Measurements from ENCODE around the gene TMC2.

Gene TMC2

GRCh38 chr20:2559651-2560050 is 23.3 kb downstream of the TMC2 start:
- Histone ChIP-seq H3K23ac (ENCODE audit: low read depth, low read length, poor library complexity) (no peak overlapping the region), H3K27me3 (ENCODE audit: control insufficient read depth in 3 of 3, insufficient read depth in 3 of 3, low read depth in 1 of 3, low read length in 3 of 3) (peaks cover 14 to 89% (median 34%) of the 10 kb centered on the region in 3 experiments), H3K79me1 (ENCODE audit: low read depth, low read length) (no peaks in the 10 kb centered on the region), H2BK12ac (ENCODE audit: low read length) (no peak overlapping the region), H3K14ac (ENCODE audit: low read length) (no peak overlapping the region), H3K4ac (ENCODE audit: low read length) (no peak overlapping the region), H2BK15ac (ENCODE audit: low read length) (no peak overlapping the region), H4K91ac (ENCODE audit: low read depth, low read length, poor library complexity) (no peak overlapping the region), H3K4me2 (ENCODE audit: insufficient read depth, low read length, poor library complexity, severe bottlenecking) (no peak overlapping the region), H2BK5ac (ENCODE audit: low read length) (no peak overlapping the region), H2AFZ (ENCODE audit: low read length) (no peak overlapping the region), H4K8ac (ENCODE audit: low read depth, low read length) (no peak overlapping the region), H3K4me3 (ENCODE audit: low read length in 2 of 2) (no peak overlapping the region), H3K18ac (ENCODE audit: low read length) (no peak overlapping the region), H3K27ac (replicated peaks; ENCODE audit: low read length) (no peak overlapping the region), H2AK5ac (ENCODE audit: low read depth, low read length) (no peak overlapping the region), H3K9ac (ENCODE audit: low read depth, low read length, poor library complexity) (no peak overlapping the region), H3K4me1 (ENCODE audit: control insufficient read depth in 2 of 2, insufficient read depth in 1 of 2, low read depth in 1 of 2, low read length in 2 of 2) (peaks cover 4 to 9% of the 10 kb centered on the region in 2 donors), H2BK120ac (ENCODE audit: low read depth, low read length) (no peak overlapping the region), H3K9me3 (replicated peaks in 1 of 2; ENCODE audit: control insufficient read depth in 2 of 2, insufficient read depth in 1 of 2, low read depth in 1 of 2, low read length in 2 of 2) (peaks cover 0 to 4% of the 10 kb centered on the region in 2 donors), H3K36me3 (replicated peaks in 1 of 2; ENCODE audit: control insufficient read depth in 2 of 2, insufficient read depth in 2 of 2, low read length in 2 of 2) (no peaks in the 10 kb centered on the region)
- WGBS, 2 donors (ENCODE audit: extremely low coverage in 2 of 2, insufficient read length in 2 of 2, insufficient replicate concordance in 1 of 2) = no CpG with 5 or more reads among the region's 5 CpGs
- no peak for DNase-seq (ENCODE audit: low spot score)

- WGBS, 2 donors (ENCODE audit: extremely low coverage in 2 of 2, insufficient read length in 2 of 2, insufficient replicate concordance in 1 of 2) = no CpG with 5 or more reads among the region's 8 CpGs
- H3K9me3 ChIP-seq (replicated peaks in 1 of 2; ENCODE audit: control insufficient read depth in 2 of 2, insufficient read depth in 1 of 2, low read depth in 1 of 2, low read length in 2 of 2) = peaks cover 0 to under 1% of the 10 kb centered on the region in 2 donors
- no peaks in the 10 kb centered on the region for H3K79me1 ChIP-seq (ENCODE audit: low read depth, low read length)
- H2AFZ ChIP-seq (ENCODE audit: low read length) = no peak overlapping the region
- peaks cover 4 to 9% of the 10 kb centered on the region in 2 donors for H3K4me1 ChIP-seq (ENCODE audit: control insufficient read depth in 2 of 2, insufficient read depth in 1 of 2, low read depth in 1 of 2, low read length in 2 of 2)
- no peak for DNase-seq (ENCODE audit: low spot score)
- H3K36me3 ChIP-seq (replicated peaks in 1 of 2; ENCODE audit: control insufficient read depth in 2 of 2, insufficient read depth in 2 of 2, low read length in 2 of 2) = no peaks in the 10 kb centered on the region
- no peak overlapping the region for H3K9ac ChIP-seq (ENCODE audit: low read depth, low read length, poor library complexity)
- no peak overlapping the region for H3K4me3 ChIP-seq (ENCODE audit: low read length in 2 of 2)
- H2BK5ac ChIP-seq (ENCODE audit: low read length) = no peak overlapping the region
- no peak overlapping the region for H2BK12ac ChIP-seq (ENCODE audit: low read length)
- no peak overlapping the region for H3K23ac ChIP-seq (ENCODE audit: low read depth, low read length, poor library complexity)
- no peak overlapping the region for H2BK15ac ChIP-seq (ENCODE audit: low read length)
- H2AK5ac ChIP-seq (ENCODE audit: low read depth, low read length) = no peak overlapping the region
- no peak overlapping the region for H3K18ac ChIP-seq (ENCODE audit: low read length)
- no peak overlapping the region for H3K4me2 ChIP-seq (ENCODE audit: insufficient read depth, low read length, poor library complexity, severe bottlenecking)
- no peak overlapping the region for H3K14ac ChIP-seq (ENCODE audit: low read length)
- H4K8ac ChIP-seq (ENCODE audit: low read depth, low read length) = no peak overlapping the region
- H4K91ac ChIP-seq (ENCODE audit: low read depth, low read length, poor library complexity) = no peak overlapping the region
- no peak overlapping the region for H3K27ac ChIP-seq (replicated peaks; ENCODE audit: low read length)
- H3K27me3 ChIP-seq (ENCODE audit: control insufficient read depth in 3 of 3, insufficient read depth in 3 of 3, low read depth in 1 of 3, low read length in 3 of 3) = peaks cover 10 to 70% (median 22%) of the 10 kb centered on the region in 3 experiments
- H3K4ac ChIP-seq (ENCODE audit: low read length) = no peak overlapping the region
- H2BK120ac ChIP-seq (ENCODE audit: low read depth, low read length) = no peak overlapping the region
Measured at GRCh38 chr20:2563116-2563515, 26.7 kb downstream of the TMC2 start.

- no peak for DNase-seq (ENCODE audit: low spot score)
- H3K4me3 ChIP-seq (ENCODE audit: low read length in 2 of 2) = no peak overlapping the region
- WGBS, 2 donors (ENCODE audit: extremely low coverage in 2 of 2, insufficient read length in 2 of 2, insufficient replicate concordance in 1 of 2) = no CpG with 5 or more reads among the region's 4 CpGs
Measured at GRCh38 chr20:2564406-2564805, 28.0 kb downstream of the TMC2 start.

GRCh38 chr20:2575682-2576081 is 39.3 kb downstream of the TMC2 start:
- WGBS, 2 donors (ENCODE audit: extremely low coverage in 2 of 2, insufficient read length in 2 of 2, insufficient replicate concordance in 1 of 2) = no CpG with 5 or more reads among the region's 1 CpG
- peaks cover 0 to 2% of the 10 kb centered on the region in 2 donors for H3K4me1 ChIP-seq (ENCODE audit: control insufficient read depth in 2 of 2, insufficient read depth in 1 of 2, low read depth in 1 of 2, low read length in 2 of 2)

More at GRCh38 chr20:2564406-2564805, 28.0 kb downstream of the TMC2 start:
- Histone ChIP-seq H4K8ac (ENCODE audit: low read depth, low read length) (no peak overlapping the region), H3K23ac (ENCODE audit: low read depth, low read length, poor library complexity) (no peak overlapping the region), H3K27ac (replicated peaks; ENCODE audit: low read length) (no peak overlapping the region), H2BK12ac (ENCODE audit: low read length) (no peak overlapping the region), H2BK15ac (ENCODE audit: low read length) (no peak overlapping the region), H3K14ac (ENCODE audit: low read length) (no peak overlapping the region), H2BK5ac (ENCODE audit: low read length) (no peak overlapping the region), H3K9ac (ENCODE audit: low read depth, low read length, poor library complexity) (no peak overlapping the region), H2BK120ac (ENCODE audit: low read depth, low read length) (no peak overlapping the region), H2AK5ac (ENCODE audit: low read depth, low read length) (no peak overlapping the region), H3K9me3 (replicated peaks in 1 of 2; ENCODE audit: control insufficient read depth in 2 of 2, insufficient read depth in 1 of 2, low read depth in 1 of 2, low read length in 2 of 2) (no peaks in the 10 kb centered on the region), H3K4me2 (ENCODE audit: insufficient read depth, low read length, poor library complexity, severe bottlenecking) (no peak overlapping the region), H2AFZ (ENCODE audit: low read length) (no peak overlapping the region), H3K4ac (ENCODE audit: low read length) (no peak overlapping the region), H3K18ac (ENCODE audit: low read length) (no peak overlapping the region), H3K27me3 (ENCODE audit: control insufficient read depth in 3 of 3, insufficient read depth in 3 of 3, low read depth in 1 of 3, low read length in 3 of 3) (peaks cover 0 to 63% (median 10%) of the 10 kb centered on the region in 3 experiments), H3K36me3 (replicated peaks in 1 of 2; ENCODE audit: control insufficient read depth in 2 of 2, insufficient read depth in 2 of 2, low read length in 2 of 2) (no peaks in the 10 kb centered on the region), H3K4me1 (ENCODE audit: control insufficient read depth in 2 of 2, insufficient read depth in 1 of 2, low read depth in 1 of 2, low read length in 2 of 2) (peaks cover 4% of the 10 kb centered on the region in 2 donors), H3K79me1 (ENCODE audit: low read depth, low read length) (no peaks in the 10 kb centered on the region), H4K91ac (ENCODE audit: low read depth, low read length, poor library complexity) (no peak overlapping the region)

More at GRCh38 chr20:2575682-2576081, 39.3 kb downstream of the TMC2 start:
- H2BK120ac ChIP-seq (ENCODE audit: low read depth, low read length) = no peak overlapping the region
- H3K79me1 ChIP-seq (ENCODE audit: low read depth, low read length) = no peaks in the 10 kb centered on the region
- no peak overlapping the region for H3K4me2 ChIP-seq (ENCODE audit: insufficient read depth, low read length, poor library complexity, severe bottlenecking)
- no peak overlapping the region for H2AK5ac ChIP-seq (ENCODE audit: low read depth, low read length)
- no peak overlapping the region for H3K9ac ChIP-seq (ENCODE audit: low read depth, low read length, poor library complexity)
- no peak overlapping the region for H3K18ac ChIP-seq (ENCODE audit: low read length)
- H2BK5ac ChIP-seq (ENCODE audit: low read length) = no peak overlapping the region
- H3K4me3 ChIP-seq (ENCODE audit: low read length in 2 of 2) = no peak overlapping the region
- no peaks in the 10 kb centered on the region for H3K36me3 ChIP-seq (replicated peaks in 1 of 2; ENCODE audit: control insufficient read depth in 2 of 2, insufficient read depth in 2 of 2, low read length in 2 of 2)
- peaks cover 0 to 16% (median 0%) of the 10 kb centered on the region in 3 experiments for H3K27me3 ChIP-seq (ENCODE audit: control insufficient read depth in 3 of 3, insufficient read depth in 3 of 3, low read depth in 1 of 3, low read length in 3 of 3)
- DNase-seq (ENCODE audit: low spot score) = no peak
- no peak overlapping the region for H3K23ac ChIP-seq (ENCODE audit: low read depth, low read length, poor library complexity)
- H3K4ac ChIP-seq (ENCODE audit: low read length) = no peak overlapping the region
- no peak overlapping the region for H2BK12ac ChIP-seq (ENCODE audit: low read length)
- no peak overlapping the region for H2AFZ ChIP-seq (ENCODE audit: low read length)
- no peak overlapping the region for H4K8ac ChIP-seq (ENCODE audit: low read depth, low read length)
- no peak overlapping the region for H4K91ac ChIP-seq (ENCODE audit: low read depth, low read length, poor library complexity)
- H3K9me3 ChIP-seq (replicated peaks in 1 of 2; ENCODE audit: control insufficient read depth in 2 of 2, insufficient read depth in 1 of 2, low read depth in 1 of 2, low read length in 2 of 2) = no peaks in the 10 kb centered on the region
- H3K14ac ChIP-seq (ENCODE audit: low read length) = no peak overlapping the region
- H3K27ac ChIP-seq (replicated peaks; ENCODE audit: low read length) = no peak overlapping the region
- no peak overlapping the region for H2BK15ac ChIP-seq (ENCODE audit: low read length)

Data from neuronal stem cell (in vitro differentiated cells).